GM21360 (cell line): ENCODE data around the gene DDX52.
"Not testable (repeated sequence)": the region's sequence is repeated elsewhere in the genome, so short reads cannot be mapped to it uniquely, and the experiment has no call there.

Source experiments
- ATAC-seq: cut with Tn5 transposase; IDR thresholded peaks from one replicate; pipeline ENCODE4 v1.9.1; 2021; ENCODE audit warnings: mild to moderate bottlenecking, moderate library complexity; ENCODE audit not compliant: unreplicated experiment

DDX52 gene, protein sequence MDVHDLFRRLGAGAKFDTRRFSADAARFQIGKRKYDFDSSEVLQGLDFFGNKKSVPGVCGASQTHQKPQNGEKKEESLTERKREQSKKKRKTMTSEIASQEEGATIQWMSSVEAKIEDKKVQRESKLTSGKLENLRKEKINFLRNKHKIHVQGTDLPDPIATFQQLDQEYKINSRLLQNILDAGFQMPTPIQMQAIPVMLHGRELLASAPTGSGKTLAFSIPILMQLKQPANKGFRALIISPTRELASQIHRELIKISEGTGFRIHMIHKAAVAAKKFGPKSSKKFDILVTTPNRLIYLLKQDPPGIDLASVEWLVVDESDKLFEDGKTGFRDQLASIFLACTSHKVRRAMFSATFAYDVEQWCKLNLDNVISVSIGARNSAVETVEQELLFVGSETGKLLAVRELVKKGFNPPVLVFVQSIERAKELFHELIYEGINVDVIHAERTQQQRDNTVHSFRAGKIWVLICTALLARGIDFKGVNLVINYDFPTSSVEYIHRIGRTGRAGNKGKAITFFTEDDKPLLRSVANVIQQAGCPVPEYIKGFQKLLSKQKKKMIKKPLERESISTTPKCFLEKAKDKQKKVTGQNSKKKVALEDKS

GRCh38 chr17:37643118-37643766 is at the start of gene DDX52:
Gene DDX52, minus strand, starts transcription at chr17:37643446. Its CDS starts 26 bp downstream, at chr17:37643420.
- ATAC-seq: no peak

- no peak for ATAC-seq
Measured at GRCh38 chr17:37691807-37692206, 48.6 kb upstream of the DDX52 start.

DNA sequence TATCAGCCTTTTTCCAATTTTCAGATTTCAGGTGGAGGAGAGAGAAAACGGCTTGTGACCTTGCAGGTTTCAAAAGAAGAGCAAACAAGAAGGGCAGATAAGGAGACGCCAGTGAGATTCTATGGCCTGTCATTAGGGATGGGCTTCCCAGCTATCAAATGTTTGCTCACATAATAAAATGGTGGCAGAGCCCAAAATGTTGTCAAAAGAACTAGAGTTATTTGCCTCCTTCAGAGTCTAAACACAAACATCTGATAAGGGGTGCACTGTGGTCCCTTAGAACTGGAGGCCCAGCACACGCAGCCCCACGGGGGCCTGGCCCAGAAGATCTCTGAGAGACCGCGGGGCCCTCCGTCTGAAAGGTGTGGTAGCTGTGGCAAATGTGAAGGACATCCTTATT is 46.1 kb upstream of the DDX52 start:
- ATAC-seq: no peak

DNA sequence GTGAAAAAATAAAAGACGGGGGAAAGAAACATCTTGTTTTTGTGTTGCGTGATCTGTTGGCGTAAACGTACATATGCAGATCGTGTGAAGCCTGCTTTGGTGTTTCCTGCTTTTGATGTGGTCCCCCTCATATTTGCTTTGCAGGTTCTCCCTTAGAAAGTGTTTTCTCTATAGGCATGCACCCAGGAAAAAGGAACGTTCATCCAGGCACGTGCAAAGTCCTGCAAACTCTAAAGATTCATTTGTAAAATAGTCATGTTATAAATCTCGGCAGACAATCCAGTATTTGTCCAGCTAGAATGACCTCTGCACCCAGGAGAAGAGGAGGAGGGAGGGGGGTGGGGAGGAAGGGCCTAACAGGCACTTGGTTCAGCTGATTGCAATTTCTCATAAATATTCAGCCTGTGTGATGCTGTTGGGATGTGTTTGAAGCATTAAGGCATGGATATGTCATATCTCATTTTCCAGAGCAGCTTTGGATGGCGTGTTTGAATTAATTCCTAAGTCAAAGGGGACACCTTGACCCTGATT is 40.3 kb upstream of the DDX52 start:
- no peak for ATAC-seq

- no peak for ATAC-seq
Measured at GRCh38 chr17:37682007-37682406, 38.8 kb upstream of the DDX52 start.

GRCh38 chr17:37679995-37680394 is 36.7 kb upstream of the DDX52 start:
- ATAC-seq: not testable (repeated sequence)

DNA sequence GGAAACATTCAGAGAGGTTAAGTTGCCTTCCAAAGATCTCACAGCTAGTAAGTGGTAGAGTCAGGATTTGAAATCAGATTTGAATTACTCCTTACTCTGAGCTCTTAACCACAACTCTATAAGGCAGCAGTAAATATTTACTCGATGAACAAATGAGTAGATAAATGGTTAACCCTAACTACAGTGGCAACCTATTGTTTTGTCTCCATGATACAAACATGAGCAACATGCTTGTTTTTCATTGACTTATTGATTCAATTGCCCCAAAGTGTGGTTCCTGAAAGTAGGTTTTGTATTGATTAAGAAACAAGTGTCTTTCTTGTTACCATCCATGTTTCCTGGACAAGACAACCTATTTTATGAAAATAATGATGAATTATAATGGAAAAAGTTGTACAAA is 34.8 kb upstream of the DDX52 start:
- ATAC-seq: no peak

- no peak for ATAC-seq
Measured at GRCh38 chr17:37677021-37677420, 33.8 kb upstream of the DDX52 start.

GRCh38 chr17:37676115-37676925 is 33.1 kb upstream of the DDX52 start:
- ATAC-seq: no peak

- no peak for ATAC-seq
Measured at GRCh38 chr17:37674511-37674910, 31.3 kb upstream of the DDX52 start.

DNA sequence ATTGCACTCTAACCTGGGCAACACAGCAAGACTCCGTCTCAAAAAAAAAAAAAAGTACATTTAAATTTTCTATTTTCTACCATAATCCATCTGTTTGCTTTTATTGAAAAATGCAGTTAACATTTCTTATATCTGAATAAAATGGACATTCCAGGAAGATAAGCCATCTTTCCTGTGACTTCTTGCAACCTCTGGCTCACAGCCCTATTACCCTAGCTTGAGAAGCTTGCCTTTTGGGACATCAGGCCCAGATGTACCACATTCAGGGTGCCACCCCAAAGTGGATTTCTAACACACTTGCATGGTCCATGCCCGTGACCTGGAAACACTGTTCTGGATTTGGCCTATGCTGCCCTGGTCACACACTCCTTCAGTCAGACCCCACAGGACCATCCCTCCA is 30.1 kb upstream of the DDX52 start:
- no peak for ATAC-seq

DNA sequence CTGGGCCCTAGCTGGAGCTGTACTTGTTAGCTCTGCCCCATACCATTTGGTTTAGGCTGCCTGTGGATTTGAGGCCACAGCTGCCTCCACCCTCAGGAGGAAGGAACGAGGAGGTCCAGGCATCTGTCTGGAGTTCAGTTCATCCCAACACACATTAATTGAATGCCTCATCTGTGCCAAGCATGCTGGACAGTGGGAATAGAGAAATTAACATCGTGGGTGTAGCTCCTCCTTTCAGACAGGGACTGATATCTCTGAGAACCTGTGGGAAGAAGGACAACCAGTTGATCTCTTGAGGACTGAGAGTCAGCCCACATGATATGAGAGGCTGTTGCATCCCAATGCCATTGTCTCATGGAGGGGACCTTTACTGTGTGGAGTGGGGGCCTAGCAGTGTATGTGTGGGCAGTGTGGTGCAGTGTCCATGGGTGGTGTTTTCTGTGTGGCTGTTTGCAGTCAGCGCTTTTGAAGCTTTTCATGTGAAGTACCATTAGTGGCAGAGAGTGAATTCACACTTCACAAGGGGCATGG is 29.4 kb upstream of the DDX52 start:
- no peak for ATAC-seq

DNA sequence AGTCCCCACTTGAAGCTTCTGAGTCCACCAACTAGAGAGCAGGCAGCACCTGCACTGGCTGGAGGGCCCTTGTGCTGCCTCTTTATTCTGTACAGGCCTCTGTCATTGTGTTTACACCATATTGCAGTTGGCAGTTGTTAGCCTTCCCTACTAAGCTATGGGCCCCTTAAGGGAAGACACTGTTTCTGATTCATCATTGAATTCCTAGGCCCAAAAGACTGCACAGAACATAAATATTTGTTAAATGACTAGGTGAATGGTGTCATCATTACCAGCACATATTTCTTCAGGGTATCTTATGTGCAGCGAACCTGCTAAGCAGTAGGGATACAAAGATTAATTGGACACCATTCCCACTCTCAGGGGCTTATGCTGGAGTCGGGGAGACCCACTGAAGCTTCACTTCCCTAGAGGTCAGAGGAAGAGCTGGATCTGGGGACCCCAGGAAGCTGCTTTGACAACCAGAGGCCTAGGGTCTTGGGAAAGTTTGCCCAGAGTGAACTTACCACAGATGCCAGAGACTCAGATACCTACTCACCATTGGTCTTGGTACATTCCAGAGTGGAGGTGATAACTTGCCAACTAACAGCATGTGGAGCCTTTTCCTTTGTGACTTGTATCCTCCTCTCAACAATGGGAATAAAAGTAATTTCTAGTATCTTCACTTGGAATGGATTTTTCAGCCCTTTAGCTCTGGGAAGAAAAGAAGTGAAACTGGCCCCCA is 28.7 kb upstream of the DDX52 start:
- no peak for ATAC-seq

- no peak for ATAC-seq
Measured at GRCh38 chr17:37671028-37671823, 28.0 kb upstream of the DDX52 start.

DNA sequence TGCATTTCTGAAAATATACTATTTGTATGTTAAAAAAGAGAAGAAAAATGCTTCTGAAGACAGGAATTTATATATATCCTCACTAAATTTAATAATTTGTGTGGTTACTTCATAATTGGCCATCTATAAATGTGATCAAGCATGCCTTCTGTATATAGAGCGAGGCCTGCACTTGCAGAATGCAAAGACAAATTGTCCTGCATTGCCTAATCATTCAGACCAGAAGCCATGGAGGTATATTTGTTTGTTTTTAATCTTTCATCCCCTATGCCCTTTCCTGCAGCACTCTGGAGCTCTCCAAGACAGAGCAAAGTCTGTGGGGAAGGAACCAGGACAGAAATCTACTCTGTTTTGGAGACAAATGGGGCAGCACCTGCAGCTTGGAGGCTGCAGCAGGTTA is 23.8 kb upstream of the DDX52 start:
- no peak for ATAC-seq

- no peak for ATAC-seq
Measured at GRCh38 chr17:37664214-37664613, 21.0 kb upstream of the DDX52 start.

DNA sequence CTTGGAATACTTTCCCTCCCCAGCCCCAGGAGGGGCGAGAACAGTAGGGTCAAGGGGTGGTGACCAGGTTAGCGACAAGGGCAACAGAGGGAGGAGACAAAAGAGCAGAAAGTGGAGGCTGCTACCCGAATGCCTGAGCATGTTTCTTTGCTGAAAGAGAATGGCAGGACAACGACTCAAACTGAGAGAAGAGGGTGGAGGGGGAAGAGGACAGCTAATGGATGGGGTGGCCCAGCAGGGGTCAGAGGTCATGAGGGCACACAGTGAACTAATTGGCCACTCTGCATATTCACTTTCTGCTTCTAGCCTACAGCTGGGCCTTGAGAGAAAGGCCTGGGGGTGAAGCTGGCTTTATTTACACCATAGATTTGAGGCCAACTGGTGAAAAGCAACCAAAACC is 19.1 kb upstream of the DDX52 start:
- ATAC-seq: no peak

DNA sequence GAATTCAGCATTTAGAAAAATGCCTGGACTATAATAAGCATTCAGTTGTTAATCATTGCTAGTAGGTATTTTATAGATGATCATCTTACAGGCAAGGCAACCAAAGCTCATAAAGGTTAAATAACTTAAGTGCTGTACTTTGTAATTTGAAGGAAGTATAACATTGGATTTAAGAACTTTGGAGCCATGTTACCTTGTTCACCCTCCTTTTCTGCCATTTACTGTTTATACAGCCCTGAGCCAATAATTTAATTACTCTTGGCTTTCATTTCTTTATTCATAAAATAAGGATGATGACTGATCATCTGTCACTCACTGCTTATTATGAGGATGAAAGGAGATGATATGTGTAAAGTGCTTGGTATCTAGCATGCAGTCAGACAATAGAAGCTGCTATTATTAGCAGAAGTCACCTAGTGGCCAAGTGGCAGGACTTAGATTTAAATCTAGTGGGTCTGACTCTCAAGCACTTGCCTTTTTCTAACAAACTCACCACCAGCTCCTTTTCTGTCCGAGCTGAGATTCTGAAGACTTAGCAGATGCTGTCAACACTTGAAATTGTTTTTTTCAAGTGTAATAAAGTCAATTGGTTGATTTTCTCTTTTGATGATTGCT is 18.3 kb upstream of the DDX52 start:
- no peak for ATAC-seq

DNA sequence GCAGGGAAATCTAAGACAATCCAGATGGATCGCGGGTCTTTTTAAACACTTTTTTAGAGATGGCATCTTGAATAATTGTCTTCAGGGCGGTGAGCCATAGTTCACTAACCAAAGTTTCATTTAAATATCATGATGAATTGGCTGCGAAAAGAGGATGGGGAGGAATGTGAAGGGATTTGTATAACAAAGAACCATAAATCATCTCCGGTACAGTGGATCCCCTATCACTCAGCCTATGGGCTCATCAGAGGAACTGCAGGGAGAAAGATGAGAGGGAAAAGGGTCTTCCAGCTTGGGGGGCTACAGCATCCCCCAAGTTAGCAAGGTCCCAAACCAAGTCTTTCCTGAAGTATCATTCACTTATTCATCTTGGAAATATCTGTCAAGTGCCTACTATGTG is 16.7 kb upstream of the DDX52 start:
- ATAC-seq: no peak
